DMS79 (cell line): ENCODE measurements around the gene PCDHGB3.
"Not testable (repeated sequence)": the region's sequence is repeated elsewhere in the genome, so short reads cannot be mapped to it uniquely, and the experiment has no call there.

Experiments used
- DNase-seq: peaks from one replicate; lab custom pipeline; 2025; lab: John Stamatoyannopoulos, UW

The PCDHGB3 gene

DNA sequence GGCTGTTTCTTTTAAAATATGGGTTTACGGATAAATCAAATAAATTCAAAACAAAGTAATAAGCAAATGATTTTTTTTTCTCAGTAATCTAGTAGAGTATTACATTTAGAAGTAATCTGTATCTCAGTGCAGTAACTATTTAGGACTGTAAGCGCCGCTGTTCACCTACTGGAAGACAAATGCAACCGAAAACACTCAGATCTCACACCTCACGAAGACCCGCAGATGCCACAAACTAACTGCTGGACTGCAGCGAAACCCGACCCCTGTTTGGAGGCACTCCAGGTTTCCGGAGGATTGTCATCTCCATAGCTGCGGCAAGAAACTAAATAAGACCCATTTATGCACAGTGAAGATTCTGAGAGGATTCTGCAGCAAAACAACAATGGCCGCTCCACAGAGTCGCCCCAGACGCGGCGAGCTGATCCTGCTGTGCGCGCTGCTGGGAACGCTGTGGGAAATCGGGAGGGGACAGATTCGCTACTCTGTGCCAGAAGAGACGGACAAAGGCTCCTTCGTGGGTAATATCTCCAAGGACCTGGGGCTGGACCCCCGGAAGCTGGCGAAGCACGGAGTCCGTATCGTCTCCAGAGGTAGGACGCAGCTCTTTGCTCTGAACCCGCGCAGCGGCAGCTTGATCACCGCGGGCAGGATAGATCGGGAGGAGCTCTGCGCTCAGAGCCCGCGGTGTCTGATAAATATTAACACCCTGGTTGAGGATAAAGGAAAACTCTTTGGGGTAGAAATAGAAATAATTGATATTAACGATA lies 22.6 kb downstream of the PCDHGB3 start, which contains the start of gene PCDHGA8:
TSS of gene PCDHGA8 (plus strand) at position 205 of the 770 bp plus-strand sequence. CDS start at position 386, 181 bp downstream.
- DNase-seq: no peak

GRCh38 chr5:141393267-141393666 lies 23.2 kb downstream of the PCDHGB3 start:
- no peak for DNase-seq

GRCh38 chr5:141394401-141395187 lies 24.6 kb downstream of the PCDHGB3 start:
- not testable (repeated sequence) for DNase-seq

- DNase-seq: not testable (repeated sequence)
Observed at GRCh38 chr5:141397756-141398551, 27.9 kb downstream of the PCDHGB3 start, which contains the start of gene PCDHGB5. Gene PCDHGB5, plus strand, starts transcription at chr5:141397947. Its CDS starts 181 bp downstream, at chr5:141398128.

- DNase-seq: no peak
Observed at GRCh38 chr5:141398608-141399007, 28.6 kb downstream of the PCDHGB3 start.

DNA sequence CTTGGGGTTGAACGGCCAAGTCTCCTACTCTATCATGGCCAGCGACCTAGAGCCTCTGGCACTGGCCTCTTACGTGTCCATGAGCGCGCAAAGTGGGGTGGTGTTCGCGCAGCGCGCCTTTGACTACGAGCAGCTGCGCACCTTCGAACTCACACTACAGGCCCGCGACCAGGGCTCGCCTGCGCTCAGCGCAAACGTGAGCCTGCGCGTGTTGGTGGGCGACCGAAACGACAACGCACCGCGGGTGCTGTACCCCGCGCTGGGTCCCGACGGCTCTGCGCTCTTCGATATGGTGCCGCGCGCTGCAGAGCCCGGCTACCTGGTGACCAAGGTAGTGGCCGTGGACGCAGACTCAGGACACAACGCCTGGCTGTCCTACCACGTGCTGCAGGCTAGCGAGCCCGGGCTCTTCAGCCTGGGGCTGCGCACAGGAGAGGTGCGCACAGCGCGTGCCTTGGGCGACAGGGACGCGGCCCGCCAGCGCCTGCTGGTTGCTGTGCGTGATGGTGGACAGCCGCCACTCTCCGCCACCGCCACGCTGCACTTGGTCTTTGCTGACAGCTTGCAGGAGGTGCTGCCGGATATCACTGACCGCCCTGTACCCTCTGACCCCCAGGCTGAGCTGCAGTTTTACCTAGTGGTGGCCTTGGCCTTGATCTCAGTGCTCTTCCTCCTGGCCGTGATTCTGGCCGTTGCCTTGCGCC lies 29.7 kb downstream of the PCDHGB3 start:
- no peak for DNase-seq

- DNase-seq: no peak
Observed at GRCh38 chr5:141402553-141403243, 32.7 kb downstream of the PCDHGB3 start, which contains the start of gene PCDHGA9. Gene PCDHGA9, plus strand, starts transcription at chr5:141402778. Its CDS starts 175 bp downstream, at chr5:141402953.

GRCh38 chr5:141403387-141403786 lies 33.3 kb downstream of the PCDHGB3 start:
- DNase-seq: no peak

DNA sequence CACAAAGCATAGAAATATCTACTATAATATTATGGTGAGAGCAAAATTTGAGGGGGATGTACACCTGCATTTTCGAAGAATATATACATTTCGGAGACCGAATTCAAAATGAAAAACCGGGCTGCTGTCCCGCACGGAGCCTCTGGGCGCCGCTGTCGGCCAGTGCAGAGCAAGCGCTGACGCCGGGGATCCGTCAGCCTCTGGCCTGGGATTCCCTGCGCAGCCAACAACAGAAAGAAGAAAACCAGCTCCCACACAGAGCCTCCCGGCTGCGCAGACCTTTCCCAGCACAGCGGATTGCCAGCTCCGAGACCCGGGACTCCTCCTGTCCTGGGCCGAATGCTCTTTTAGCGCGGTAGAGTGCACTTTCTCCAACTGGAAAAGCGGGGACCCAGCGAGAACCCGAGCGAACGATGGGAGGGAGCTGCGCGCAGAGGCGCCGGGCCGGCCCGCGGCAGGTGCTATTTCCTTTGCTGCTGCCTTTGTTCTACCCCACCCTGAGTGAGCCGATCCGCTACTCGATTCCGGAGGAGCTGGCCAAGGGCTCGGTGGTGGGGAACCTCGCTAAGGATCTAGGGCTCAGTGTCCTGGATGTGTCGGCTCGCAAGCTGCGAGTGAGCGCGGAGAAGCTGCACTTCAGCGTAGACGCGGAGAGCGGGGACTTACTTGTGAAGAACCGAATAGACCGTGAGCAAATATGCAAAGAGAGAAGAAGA lies 37.9 kb downstream of the PCDHGB3 start, which contains the start of gene PCDHGB6:
TSS of gene PCDHGB6 (plus strand) at position 232 of the 716 bp plus-strand sequence. CDS start at position 414, 182 bp downstream.
- not testable (repeated sequence) for DNase-seq

DNA sequence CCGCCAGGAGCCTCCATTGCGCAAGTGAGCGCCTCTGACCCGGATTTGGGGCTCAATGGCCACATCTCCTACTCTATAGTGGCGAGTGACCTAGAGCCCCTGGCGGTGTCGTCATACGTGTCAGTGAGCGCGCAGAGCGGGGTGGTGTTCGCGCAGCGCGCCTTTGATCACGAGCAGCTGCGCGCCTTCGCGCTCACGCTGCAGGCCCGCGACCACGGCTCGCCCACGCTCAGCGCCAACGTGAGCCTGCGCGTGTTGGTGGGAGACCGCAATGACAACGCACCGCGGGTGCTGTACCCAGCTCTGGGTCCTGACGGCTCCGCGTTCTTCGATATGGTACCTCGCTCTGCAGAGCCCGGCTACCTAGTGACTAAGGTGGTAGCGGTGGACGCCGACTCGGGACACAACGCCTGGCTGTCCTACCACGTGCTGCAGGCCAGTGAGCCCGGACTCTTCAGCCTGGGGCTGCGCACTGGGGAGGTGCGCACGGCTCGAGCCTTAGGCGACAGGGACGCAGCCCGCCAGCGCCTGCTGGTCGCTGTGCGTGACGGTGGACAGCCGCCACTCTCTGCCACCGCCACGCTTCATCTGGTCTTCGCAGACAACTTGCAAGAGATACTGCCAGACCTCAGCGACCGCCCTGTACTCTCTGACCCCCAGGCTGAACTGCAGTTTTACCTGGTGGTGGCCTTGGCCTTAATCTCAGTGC lies 39.7 kb downstream of the PCDHGB3 start:
- DNase-seq: no peak

- no peak for DNase-seq
Observed at GRCh38 chr5:141411575-141411974, 41.5 kb downstream of the PCDHGB3 start.

- no peak for DNase-seq
Observed at GRCh38 chr5:141412854-141413539, 43.0 kb downstream of the PCDHGB3 start, which contains the start of gene PCDHGA10. Gene PCDHGA10, plus strand, starts transcription at chr5:141412987. Its CDS starts 189 bp downstream, at chr5:141413176.

- DNase-seq: no peak
Observed at GRCh38 chr5:141413540-141414069, 43.6 kb downstream of the PCDHGB3 start.

GRCh38 chr5:141414548-141415274 lies 44.7 kb downstream of the PCDHGB3 start:
- DNase-seq: not testable (repeated sequence)

- not testable (repeated sequence) for DNase-seq
Observed at GRCh38 chr5:141415275-141415618, 45.2 kb downstream of the PCDHGB3 start.

GRCh38 chr5:141417494-141418172 lies 47.6 kb downstream of the PCDHGB3 start, which contains the start of gene PCDHGB7:
Gene PCDHGB7, plus strand, starts transcription at chr5:141417677. Its CDS starts 183 bp downstream, at chr5:141417860.
- DNase-seq: not testable (repeated sequence)
